PC-9 (cell line): ENCODE data around the gene MYOM1.

Source experiments
- CTCF ChIP-seq: fragments of 200-600 bp; sonication (generic); conservative IDR thresholded peaks from 2 replicates; pipeline ENCODE4 v1.6.1; 2017; ENCODE audit warnings: mixed run types, antibody characterized with exemption, mild to moderate bottlenecking, moderate library complexity
- EZH2 ChIP-seq: fragments of 200-600 bp; sonication (generic); IDR thresholded peaks from 2 replicates; pipeline ENCODE4 v1.8.0; 2017; ENCODE audit warnings: antibody characterized with exemption, low read depth

GRCh38 chr18:3199942-3200645 is 19.7 kb downstream of the MYOM1 start:
- no peak for TF ChIP-seq CTCF
- TF ChIP-seq EZH2, result no peak
